Measurements from ENCODE around the gene ITIH5. TPM values are rescaled to one million over a fixed set of nuclear protein-coding genes. Genes with fewer than 3 reads are reported as not detected.

Gene ITIH5
- total and polyA plus RNA-seq, 7 donors: 0.60 to 126 (median 48.2) TPM

GRCh38 chr10:7541137-7542087 lies 125.4 kb downstream of the ITIH5 start:
- peaks cover 0 to 3% (median 0%) of the 10 kb centered on the region in 4 donors for H3K9me3 ChIP-seq
- DNase-seq: peak; percentile 89
- WGBS, 2 donors: 60 to 70% methylated on average over 22 of the region's 22 CpGs
- peak overlapping the region in 1 of 4 donors; percentile 1 for H3K4me3 ChIP-seq
- TF ChIP-seq POLR2A (IDR thresholded peaks at IDR 0.05) (no peak), EP300 (IDR thresholded peaks at IDR 0.05) (peak in 1 of 4 donors; percentile 53), POLR2AphosphoS5 (IDR thresholded peaks at IDR 0.05) (peak; percentile 13 to 87 (median 58)), CTCF (IDR thresholded peaks at IDR 0.05) (no peak)
- intact Hi-C loops (cut with DNase I): loop anchor here (5.0 kb wide), 1 partner anchor 126 kb away; the partner anchor contains the start of gene ITIH5
- H3K27ac ChIP-seq: peak overlapping the region; percentile 77 to 87 (median 85)
- H3K36me3 ChIP-seq: no peaks in the 10 kb centered on the region
- peaks cover 0 to 48% (median 32%) of the 10 kb centered on the region in 4 donors for H3K4me1 ChIP-seq
- H3K27me3 ChIP-seq: no peaks in the 10 kb centered on the region

- Histone ChIP-seq H3K9me3 (peaks cover 0 to 3% (median 0%) of the 10 kb centered on the region in 4 donors), H3K4me3 (no peak overlapping the region), H3K36me3 (no peaks in the 10 kb centered on the region), H3K27ac (peak overlapping the region in 1 of 4 donors; percentile 87), H3K4me1 (peaks cover 0 to 34% (median 27%) of the 10 kb centered on the region in 4 donors), H3K27me3 (no peaks in the 10 kb centered on the region)
- DNase-seq: no peak
- TF ChIP-seq CTCF (IDR thresholded peaks at IDR 0.05) (no peak), POLR2AphosphoS5 (IDR thresholded peaks at IDR 0.05) (no peak), POLR2A (IDR thresholded peaks at IDR 0.05) (no peak), EP300 (IDR thresholded peaks at IDR 0.05) (no peak)
- 58 to 72% methylated on average over 6 of the region's 6 CpGs for WGBS, 2 donors
- intact Hi-C loops (cut with DNase I): no loop called here
Measured at GRCh38 chr10:7538970-7539654, 127.7 kb downstream of the ITIH5 start.

GRCh38 chr10:7537126-7537525 lies 129.6 kb downstream of the ITIH5 start:
- H3K9me3 ChIP-seq: peaks cover 0 to 3% (median 0%) of the 10 kb centered on the region in 4 donors
- no peaks in the 10 kb centered on the region for H3K27me3 ChIP-seq
- H3K27ac ChIP-seq: no peak overlapping the region
- WGBS, 2 donors: 66 to 90% methylated on average over 3 of the region's 3 CpGs
- peaks cover 0 to 25% (median 18%) of the 10 kb centered on the region in 4 donors for H3K4me1 ChIP-seq
- H3K36me3 ChIP-seq: no peaks in the 10 kb centered on the region
- no peak overlapping the region for H3K4me3 ChIP-seq
- intact Hi-C loops (cut with DNase I): no loop called here
- no peak for DNase-seq
- TF ChIP-seq EP300 (IDR thresholded peaks at IDR 0.05) (no peak), POLR2A (IDR thresholded peaks at IDR 0.05) (no peak), POLR2AphosphoS5 (IDR thresholded peaks at IDR 0.05) (no peak), CTCF (IDR thresholded peaks at IDR 0.05) (no peak)

GRCh38 chr10:7534480-7534852 lies 132.3 kb downstream of the ITIH5 start:
- H3K27ac ChIP-seq: no peak overlapping the region
- intact Hi-C loops (cut with DNase I): no loop called here
- H3K4me1 ChIP-seq: peaks cover 0 to 8% (median under 1%) of the 10 kb centered on the region in 4 donors
- no peak for TF ChIP-seq CTCF (IDR thresholded peaks at IDR 0.05)
- no peak for TF ChIP-seq EP300 (IDR thresholded peaks at IDR 0.05)
- TF ChIP-seq POLR2AphosphoS5 (IDR thresholded peaks at IDR 0.05): no peak
- TF ChIP-seq POLR2A (IDR thresholded peaks at IDR 0.05): no peak
- no peaks in the 10 kb centered on the region for H3K36me3 ChIP-seq
- 64 to 81% methylated on average over 5 of the region's 5 CpGs for WGBS, 2 donors
- no peak overlapping the region for H3K4me3 ChIP-seq
- H3K9me3 ChIP-seq: peaks cover 0 to 3% (median 0%) of the 10 kb centered on the region in 4 donors
- no peak for DNase-seq
- H3K27me3 ChIP-seq: no peaks in the 10 kb centered on the region
